H9 (cell line): Measurements from ENCODE around the gene FXYD6. TPM values are rescaled to one million over a fixed set of nuclear protein-coding genes. Genes with fewer than 3 reads are reported as not detected.

Experiments
- DNase-seq: peaks from one replicate; pipeline ENCODE4 v3.0.0-alpha.2; 2017
- H2AFZ ChIP-seq: one replicate; pipeline ENCODE4 v1.6.1; 2013; ENCODE audit warnings: mild to moderate bottlenecking, low read length, control low read depth, moderate library complexity
- H2AK5ac ChIP-seq: 2 replicates; pipeline ENCODE4 v1.6.1; 2013; ENCODE audit warnings: low read length, control low read depth, mixed read lengths; ENCODE audit not compliant: insufficient read length
- H2BK120ac ChIP-seq: one replicate; pipeline ENCODE4 v1.6.1; 2013; ENCODE audit warnings: low read depth, mild to moderate bottlenecking, low read length, control low read depth, inconsistent platforms; ENCODE audit not compliant: poor library complexity, severe bottlenecking
- H2BK12ac ChIP-seq: 2 replicates; pipeline ENCODE4 v1.6.1; 2013; ENCODE audit warnings: low read length, control low read depth, mixed read lengths, low read depth; ENCODE audit not compliant: insufficient read length
- H2BK15ac ChIP-seq: 2 replicates; pipeline ENCODE4 v1.6.1; 2013; ENCODE audit warnings: low read depth, low read length, control low read depth
- H2BK20ac ChIP-seq: one replicate; pipeline ENCODE4 v1.6.1; 2013; ENCODE audit warnings: low read depth, mild to moderate bottlenecking, low read length, control low read depth, inconsistent platforms; ENCODE audit not compliant: poor library complexity, severe bottlenecking
- H2BK5ac ChIP-seq: 2 replicates; pipeline ENCODE4 v1.6.1; 2013; ENCODE audit warnings: low read length, control low read depth, mixed read lengths; ENCODE audit not compliant: insufficient read length
- H3K14ac ChIP-seq: 2 replicates; pipeline ENCODE4 v1.6.1; 2013; ENCODE audit warnings: low read length, control low read depth; ENCODE audit not compliant: insufficient read depth
- H3K18ac ChIP-seq: 2 replicates; pipeline ENCODE4 v1.6.1; 2013; ENCODE audit warnings: low read depth, mild to moderate bottlenecking, mixed read lengths, low read length, control low read depth; ENCODE audit not compliant: insufficient read length
- H3K23ac ChIP-seq: 2 replicates; pipeline ENCODE4 v1.6.1; 2013; ENCODE audit warnings: low read length, control low read depth, mixed read lengths, low read depth; ENCODE audit not compliant: insufficient read length
- H3K23me2 ChIP-seq: 2 replicates; pipeline ENCODE4 v1.6.1; 2013; ENCODE audit warnings: low read depth, mild to moderate bottlenecking, mixed read lengths, low read length, control low read depth; ENCODE audit not compliant: insufficient read length, poor library complexity, severe bottlenecking
- H3K27ac ChIP-seq: 2 replicates; pipeline ENCODE4 v1.5.1; 2013; ENCODE audit warnings: low read length, control low read depth, mixed read lengths, low read depth; ENCODE audit not compliant: insufficient read length
- H3K27me3 ChIP-seq: 2 replicates; pipeline ENCODE4 v1.6.1; 2013; ENCODE audit warnings: low read length, control low read depth, inconsistent platforms; ENCODE audit not compliant: insufficient read depth
- H3K4ac ChIP-seq: 2 replicates; pipeline ENCODE4 v1.6.1; 2013; ENCODE audit warnings: low read depth, mild to moderate bottlenecking, control low read depth, inconsistent platforms, low read length, moderate library complexity
- H3K4me1 ChIP-seq: 2 replicates; pipeline ENCODE4 v1.6.1; 2013; ENCODE audit warnings: low read length, control low read depth, inconsistent platforms; ENCODE audit not compliant: insufficient read depth
- H3K4me2 ChIP-seq: 2 replicates; pipeline ENCODE4 v1.6.1; 2013; ENCODE audit warnings: low read length, control low read depth, mixed read lengths; ENCODE audit not compliant: insufficient read length, insufficient read depth
- H3K56ac ChIP-seq: 2 replicates; pipeline ENCODE4 v1.6.1; 2013; ENCODE audit warnings: low read depth, mild to moderate bottlenecking, mixed read lengths, low read length, control low read depth; ENCODE audit not compliant: insufficient read length
- H3K79me1 ChIP-seq: 2 replicates; pipeline ENCODE4 v1.6.1; 2013; ENCODE audit warnings: low read depth, mild to moderate bottlenecking, moderate library complexity, low read length, control low read depth, inconsistent platforms; ENCODE audit not compliant: insufficient read depth, poor library complexity, severe bottlenecking
- H3K79me2 ChIP-seq: 2 replicates; pipeline ENCODE4 v1.6.1; 2013; ENCODE audit warnings: low read length, control low read depth, inconsistent platforms; ENCODE audit not compliant: insufficient read depth
- H3K9ac ChIP-seq: 2 replicates; pipeline ENCODE4 v1.6.1; 2013; ENCODE audit warnings: low read length, control low read depth, mixed read lengths; ENCODE audit not compliant: insufficient read length; ENCODE audit errors: extremely low read depth
- H3K9me3 ChIP-seq: one replicate; pipeline ENCODE4 v1.6.1; 2013; ENCODE audit warnings: low read depth, low read length, inconsistent platforms; ENCODE audit not compliant: control insufficient read depth
- H3T11ph ChIP-seq: one replicate; pipeline ENCODE4 v1.6.1; 2013; ENCODE audit warnings: mild to moderate bottlenecking, low read length, control low read depth, inconsistent platforms
- H4K20me1 ChIP-seq: one replicate; pipeline ENCODE4 v1.6.1; 2013; ENCODE audit not compliant: control insufficient read depth, insufficient read length, insufficient read depth
- H4K5ac ChIP-seq: 2 replicates; pipeline ENCODE4 v1.6.1; 2013; ENCODE audit warnings: low read depth, mild to moderate bottlenecking, mixed read lengths, low read length, control low read depth; ENCODE audit not compliant: insufficient read length
- H4K8ac ChIP-seq: replicated peaks from 2 replicates; pipeline ENCODE4 v1.6.1; 2013; ENCODE audit warnings: low read length, control low read depth, mixed read lengths, low read depth; ENCODE audit not compliant: insufficient read length
- H4K91ac ChIP-seq: 2 replicates; pipeline ENCODE4 v1.6.1; 2013; ENCODE audit warnings: low read depth, mild to moderate bottlenecking, moderate library complexity, mixed read lengths, low read length, control low read depth; ENCODE audit not compliant: insufficient read length
- H3K27ac Mint-ChIP-seq, 3 experiments: 2 replicates in 2 of 3; 3 replicates in 1 of 3; pipeline ENCODE4 v1.8.0; 2020 to 2021; ENCODE audit warnings: mixed read lengths in 3 of 3, mild to moderate bottlenecking in 1 of 3, moderate library complexity in 1 of 3
- H3K27me3 Mint-ChIP-seq: 2 replicates; pipeline ENCODE4 v1.8.0; 2021; ENCODE audit warnings: low read depth, mild to moderate bottlenecking, moderate library complexity, mixed read lengths
- H3K36me3 Mint-ChIP-seq, 3 experiments: 2 replicates in 2 of 3; 3 replicates in 1 of 3; pipeline ENCODE4 v1.8.0; 2020 to 2021; ENCODE audit warnings: low read depth in 3 of 3, mixed read lengths in 3 of 3; ENCODE audit not compliant: insufficient read depth in 1 of 3
- H3K4me1 Mint-ChIP-seq, 2 experiments: 2 replicates each; pipeline ENCODE4 v1.8.0; 2020; ENCODE audit warnings: mixed read lengths in 2 of 2
- H3K4me3 Mint-ChIP-seq, 2 experiments: 2 replicates in 1 of 2; 3 replicates in 1 of 2; pipeline ENCODE4 v1.8.0; 2020 to 2021; ENCODE audit warnings: mild to moderate bottlenecking in 2 of 2, mixed read lengths in 2 of 2, moderate library complexity in 1 of 2
- H3K9me3 Mint-ChIP-seq, 2 experiments: 2 replicates in 1 of 2; 3 replicates in 1 of 2; pipeline ENCODE4 v1.8.0; 2020; ENCODE audit warnings: mild to moderate bottlenecking in 2 of 2, mixed read lengths in 2 of 2, moderate library complexity in 1 of 2
- CTCF ChIP-seq: fragments of 200-600 bp; sonication (generic); conservative IDR thresholded peaks from 3 replicates; pipeline ENCODE4 v1.8.0; 2021; ENCODE audit warnings: antibody characterized with exemption, mild to moderate bottlenecking
- WGBS: extraction: QIAGEN DNeasy Blood & Tissue Kit; methylation state at CpG from one replicate; pipeline ENCODE4 v1.1.7; 2013; ENCODE audit warnings: missing lambda C conversion rate, low lambda C conversion rate, mixed read lengths; ENCODE audit not compliant: insufficient read length; ENCODE audit errors: extremely low coverage; 5-methylcytosine and 5-hydroxymethylcytosine counted together
- total RNA-seq: library from RNA; stranded (reverse); gene quantifications from 2 replicates; pipeline ENCODE4 v1.2.1, GENCODE V29; 2021

The FXYD6 gene
- total RNA-seq, 1 experiment from 2014 or later, result 18.3 TPM

DNA sequence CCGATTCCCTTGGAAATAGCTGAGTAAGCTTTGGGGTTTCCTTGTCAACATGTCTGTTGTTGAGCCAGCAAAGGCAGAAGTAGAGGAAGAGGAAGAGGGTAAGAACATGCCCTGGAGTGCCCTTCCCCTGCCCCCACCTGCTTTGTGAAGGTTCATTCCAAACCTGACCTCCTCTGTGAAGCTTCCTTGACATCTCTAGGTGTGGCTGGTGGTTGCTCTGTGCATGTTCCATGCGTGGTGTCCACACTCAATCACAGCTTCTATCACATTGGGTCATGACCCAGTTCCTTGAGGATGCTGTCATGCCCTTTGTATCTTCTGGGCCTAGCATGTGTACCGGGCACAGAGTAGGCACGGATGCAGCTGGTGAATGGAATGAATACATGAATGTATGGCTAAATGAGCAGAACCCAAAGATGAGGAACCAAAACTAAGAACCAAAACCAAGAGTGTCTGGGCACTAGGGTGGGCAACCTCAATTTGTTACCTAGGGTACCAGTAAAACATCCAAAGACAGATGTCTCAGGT is 23.7 kb upstream of the FXYD6 start:
- Histone ChIP-seq H3K9me3 (no peaks in the 10 kb centered on the region), H3K18ac (no peak overlapping the region), H2AFZ (no peak overlapping the region), H3K9ac (no peak overlapping the region), H4K91ac (no peak overlapping the region), H4K8ac (no peak overlapping the region), H2BK5ac (no peak overlapping the region), H3K79me1 (no peaks in the 10 kb centered on the region), H3K4me1 (no peaks in the 10 kb centered on the region), H3K23ac (no peak overlapping the region), H3K23me2 (no peaks in the 10 kb centered on the region), H3K14ac (no peak overlapping the region), H3K4ac (no peak overlapping the region), H3T11ph (no peak overlapping the region), H3K4me2 (no peak overlapping the region), H3K79me2 (no peaks in the 10 kb centered on the region), H4K20me1 (no peaks in the 10 kb centered on the region), H2BK20ac (no peak overlapping the region), H2BK120ac (no peak overlapping the region), H4K5ac (no peak overlapping the region), H3K27ac (no peak overlapping the region), H2BK12ac (no peak overlapping the region), H2BK15ac (no peak overlapping the region), H2AK5ac (no peak overlapping the region), H3K27me3 (no peaks in the 10 kb centered on the region), H3K56ac (no peak overlapping the region)
- Mint-ChIP-seq H3K9me3 (no peaks in the 10 kb centered on the region), H3K36me3 (no peaks in the 10 kb centered on the region), H3K4me3 (no peak overlapping the region), H3K4me1 (no peaks in the 10 kb centered on the region), H3K27me3 (peaks cover 19% of the 10 kb centered on the region), H3K27ac (no peak overlapping the region)
- no peak for TF ChIP-seq CTCF
- DNase-seq, result no peak
- no CpG with 5 or more reads among the region's 4 CpGs for WGBS
